CD14-positive monocyte (primary cell): ENCODE data around the gene KPNA3. TPM values are rescaled to one million over a fixed set of nuclear protein-coding genes. Genes with fewer than 3 reads are reported as not detected.

Source experiments
- DNase-seq, 3 donors: peaks; one replicate each; pipeline ENCODE4 v3.0.0-alpha.2; 2011 to 2022
- H2AFZ ChIP-seq: 2 replicates; pipeline ENCODE4 v1.6.0; 2012; ENCODE audit warnings: mild to moderate bottlenecking, low read depth, low read length, inconsistent platforms; ENCODE audit not compliant: insufficient read depth, poor library complexity, severe bottlenecking
- H3K27ac ChIP-seq, 2 donors: 1 replicate in 1 of 2; 2 replicates in 1 of 2; pipeline ENCODE4 v1.5.1; 2012 to 2013; ENCODE audit warnings: low read length in 2 of 2, control low read depth in 1 of 2, inconsistent platforms in 1 of 2, low read depth in 1 of 2, mild to moderate bottlenecking in 1 of 2
- H3K27me3 ChIP-seq, 2 donors: one replicate each; pipeline versions ENCODE4 v1.6.0 to v1.6.1; 2011 to 2013; ENCODE audit warnings: low read length in 2 of 2; ENCODE audit not compliant: control insufficient read depth in 2 of 2, insufficient read depth in 2 of 2
- H3K36me3 ChIP-seq, 2 donors: replicated peaks in 1 of 2; 1 replicate in 1 of 2; 2 replicates in 1 of 2; pipeline versions ENCODE4 v1.5.1 to v1.6.1; 2012 to 2013; ENCODE audit warnings: low read length in 2 of 2, control low read depth in 1 of 2, inconsistent platforms in 1 of 2, mild to moderate bottlenecking in 1 of 2; ENCODE audit not compliant: insufficient read depth in 2 of 2, control insufficient read depth in 1 of 2
- H3K4me1 ChIP-seq, 2 donors: 1 replicate in 1 of 2; 2 replicates in 1 of 2; pipeline versions ENCODE4 v1.5.1 to v1.6.1; 2012 to 2013; ENCODE audit warnings: low read length in 2 of 2, control low read depth in 1 of 2, inconsistent platforms in 1 of 2, mild to moderate bottlenecking in 1 of 2, moderate library complexity in 1 of 2; ENCODE audit not compliant: insufficient read depth in 2 of 2, control insufficient read depth in 1 of 2
- H3K4me2 ChIP-seq: replicated peaks from 2 replicates; pipeline ENCODE3; 2012; ENCODE audit warnings: low read length, moderate library complexity, mild to moderate bottlenecking; ENCODE audit not compliant: poor library complexity, severe bottlenecking; ENCODE audit errors: extremely low read depth
- H3K4me3 ChIP-seq, 3 experiments: fragments of 200-600 bp in 1 of 3; sonication (generic) in 1 of 3; replicated peaks in 1 of 3; 1 replicate in 2 of 3; 2 replicates in 1 of 3; pipeline ENCODE4 v1.5.1; 2011 to 2013; ENCODE audit warnings: low read length in 3 of 3, mild to moderate bottlenecking in 3 of 3, control low read depth in 2 of 3, low read depth in 2 of 3, inconsistent platforms in 1 of 3, moderate library complexity in 1 of 3
- H3K79me2 ChIP-seq: 2 replicates; pipeline ENCODE4 v1.6.0; 2012; ENCODE audit warnings: mild to moderate bottlenecking, control low read depth, inconsistent platforms, low read length, moderate library complexity; ENCODE audit not compliant: insufficient read depth
- H3K9ac ChIP-seq: 2 replicates; pipeline ENCODE4 v1.6.0; 2017; ENCODE audit warnings: low read length, mild to moderate bottlenecking; ENCODE audit not compliant: insufficient read depth, poor library complexity, severe bottlenecking
- H3K9me3 ChIP-seq, 2 donors: replicated peaks in 1 of 2; 1 replicate in 1 of 2; 2 replicates in 1 of 2; pipeline versions ENCODE4 v1.5.1 to v1.6.1; 2012 to 2013; ENCODE audit warnings: low read length in 2 of 2, control low read depth in 1 of 2; ENCODE audit not compliant: control insufficient read depth in 1 of 2, insufficient read depth in 1 of 2
- H4K20me1 ChIP-seq: 2 replicates; pipeline ENCODE4 v1.6.0; 2012; ENCODE audit warnings: mild to moderate bottlenecking, low read length, control low read depth, moderate library complexity; ENCODE audit not compliant: insufficient read depth
- H3K27ac Mint-ChIP-seq, 7 donors: one replicate each; pipeline ENCODE4 v1.8.0; 2020; ENCODE audit warnings: mild to moderate bottlenecking in 7 of 7, mixed read lengths in 7 of 7, moderate library complexity in 6 of 7, inconsistent platforms in 2 of 7
- H3K27me3 Mint-ChIP-seq, 3 donors: one replicate each; pipeline ENCODE4 v1.8.0; 2021 to 2022; ENCODE audit warnings: low read depth in 3 of 3, mild to moderate bottlenecking in 3 of 3, mixed read lengths in 3 of 3, moderate library complexity in 3 of 3, inconsistent platforms in 1 of 3
- H3K36me3 Mint-ChIP-seq, 2 donors: one replicate each; pipeline ENCODE4 v1.8.0; 2020; ENCODE audit warnings: mixed read lengths in 2 of 2, inconsistent platforms in 1 of 2, mild to moderate bottlenecking in 1 of 2
- H3K4me1 Mint-ChIP-seq: one replicate; pipeline ENCODE4 v1.8.0; 2020; ENCODE audit warnings: mild to moderate bottlenecking, mixed read lengths
- H3K4me3 Mint-ChIP-seq, 2 donors: one replicate each; pipeline ENCODE4 v1.8.0; 2020; ENCODE audit warnings: mild to moderate bottlenecking in 2 of 2, mixed read lengths in 2 of 2, moderate library complexity in 1 of 2
- H3K9me3 Mint-ChIP-seq, 7 donors: one replicate each; pipeline ENCODE4 v1.8.0; 2020 to 2022; ENCODE audit warnings: mixed read lengths in 7 of 7, mild to moderate bottlenecking in 6 of 7, moderate library complexity in 6 of 7, inconsistent platforms in 2 of 7
- WGBS: methylation state at CpG from one replicate; pipeline ENCODE4 v1.1.5; 2013; ENCODE audit warnings: missing lambda C conversion rate; ENCODE audit not compliant: insufficient coverage; 5-methylcytosine and 5-hydroxymethylcytosine counted together
- intact Hi-C, 2 donors: fragments of 100-400 bp; cut with micrococcal nuclease; formaldehyde crosslinking; loops; one replicate each; pipeline versions ENCODE4 v1.15.0 to v1.15.1; 2023
- polyA plus RNA-seq, 3 donors: library from polyadenylated mRNA; depleted of rRNA in 1 of 3; unstranded in 2 of 3; stranded (reverse) in 1 of 3; fragments of 300-500 nt in 2 of 3; fragments of >200 nt in 1 of 3; fragmentation: Illumina TruSeq in 2 of 3; gene quantifications; 1 replicate in 2 of 3; 2 replicates in 1 of 3; pipeline ENCODE4 v1.2.3, GENCODE V29; 2012 to 2021
- TF ChIP-seq, protein P1 (sequence below): fragments of 200-600 bp; IDR thresholded peaks from one replicate; pipeline ENCODE4 v1.8.0; 2022; ENCODE audit warnings: antibody characterized with exemption, mild to moderate bottlenecking

KPNA3 gene
- polyA plus RNA-seq, 3 donors = 11.5 to 15.3 (median 12.8) TPM

DNA sequence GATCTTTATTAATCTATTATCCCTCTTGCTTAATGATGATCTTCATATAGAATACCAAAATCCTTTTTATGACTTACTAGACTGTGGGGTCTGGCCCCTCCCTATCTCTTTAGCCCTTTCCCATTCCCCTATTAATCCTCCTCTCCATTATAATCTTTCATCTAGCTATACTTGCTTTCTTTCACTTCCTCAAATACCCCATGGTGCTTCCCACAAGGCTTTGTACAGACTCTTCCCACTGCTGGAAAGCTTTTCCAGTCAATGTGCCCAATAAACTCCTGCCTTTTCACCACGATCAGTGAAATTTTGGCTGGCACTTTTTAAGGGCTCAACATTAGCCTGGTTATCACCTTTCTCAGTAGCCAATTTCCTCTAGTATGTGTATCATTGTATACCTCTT is 98.0 kb downstream of the KPNA3 start:
- Histone ChIP-seq H3K36me3 (peaks cover 0 to 14% of the 10 kb centered on the region in 2 donors), H3K9me3 (no peaks in the 10 kb centered on the region), H3K4me1 (peaks cover 30 to 37% of the 10 kb centered on the region in 2 donors), H4K20me1 (no peaks in the 10 kb centered on the region), H2AFZ (no peak overlapping the region), H3K4me3 (no peak overlapping the region), H3K27ac (no peak overlapping the region), H3K79me2 (peaks cover 14% of the 10 kb centered on the region), H3K9ac (no peak overlapping the region), H3K4me2 (no peak overlapping the region), H3K27me3 (no peaks in the 10 kb centered on the region)
- no CpG with 5 or more reads among the region's 1 CpG for WGBS
- Mint-ChIP-seq H3K27me3 (peaks cover 0 to 5% (median 2%) of the 10 kb centered on the region in 3 donors), H3K9me3 (no peaks in the 10 kb centered on the region), H3K36me3 (peaks cover 13 to 14% of the 10 kb centered on the region in 2 donors), H3K4me1 (peaks cover 36% of the 10 kb centered on the region), H3K27ac (peak overlapping the region in 1 of 7 donors; percentile 1), H3K4me3 (peak overlapping the region in 1 of 2 donors; percentile 16)
- peak in 2 of 3 donors; percentile 5 to 22 for DNase-seq
- intact Hi-C loops = loop anchor here in 1 of 2 donors (5.0 kb wide), 1 partner anchor 98 kb away; the partner anchor contains the start of gene KPNA3
- TF ChIP-seq, protein P1, sequence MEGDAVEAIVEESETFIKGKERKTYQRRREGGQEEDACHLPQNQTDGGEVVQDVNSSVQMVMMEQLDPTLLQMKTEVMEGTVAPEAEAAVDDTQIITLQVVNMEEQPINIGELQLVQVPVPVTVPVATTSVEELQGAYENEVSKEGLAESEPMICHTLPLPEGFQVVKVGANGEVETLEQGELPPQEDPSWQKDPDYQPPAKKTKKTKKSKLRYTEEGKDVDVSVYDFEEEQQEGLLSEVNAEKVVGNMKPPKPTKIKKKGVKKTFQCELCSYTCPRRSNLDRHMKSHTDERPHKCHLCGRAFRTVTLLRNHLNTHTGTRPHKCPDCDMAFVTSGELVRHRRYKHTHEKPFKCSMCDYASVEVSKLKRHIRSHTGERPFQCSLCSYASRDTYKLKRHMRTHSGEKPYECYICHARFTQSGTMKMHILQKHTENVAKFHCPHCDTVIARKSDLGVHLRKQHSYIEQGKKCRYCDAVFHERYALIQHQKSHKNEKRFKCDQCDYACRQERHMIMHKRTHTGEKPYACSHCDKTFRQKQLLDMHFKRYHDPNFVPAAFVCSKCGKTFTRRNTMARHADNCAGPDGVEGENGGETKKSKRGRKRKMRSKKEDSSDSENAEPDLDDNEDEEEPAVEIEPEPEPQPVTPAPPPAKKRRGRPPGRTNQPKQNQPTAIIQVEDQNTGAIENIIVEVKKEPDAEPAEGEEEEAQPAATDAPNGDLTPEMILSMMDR = no peak

DNA sequence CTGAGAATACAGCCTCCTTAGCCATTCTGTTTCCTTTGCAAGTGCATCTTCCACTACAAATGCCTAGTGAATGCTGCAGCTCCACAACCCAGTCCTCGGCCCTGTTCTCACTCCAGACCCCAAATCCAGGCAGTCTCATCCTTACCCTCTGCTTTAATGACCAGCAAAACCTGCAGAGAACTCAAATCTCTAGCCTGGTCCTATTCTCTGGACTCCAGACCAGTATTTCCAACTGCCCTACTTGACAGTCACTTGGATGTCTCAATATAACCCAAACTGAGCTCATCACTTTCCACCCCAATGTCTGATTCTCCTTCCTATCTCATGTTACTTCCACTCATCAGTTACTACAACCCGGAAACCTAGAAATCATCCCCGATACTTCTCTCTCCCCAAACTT is 98.6 kb downstream of the KPNA3 start:
- no peak for DNase-seq
- Histone ChIP-seq H3K36me3 (peaks cover 0 to 11% of the 10 kb centered on the region in 2 donors), H3K9ac (no peak overlapping the region), H3K79me2 (peaks cover 19% of the 10 kb centered on the region), H3K9me3 (no peaks in the 10 kb centered on the region), H3K4me2 (no peak overlapping the region), H3K4me1 (peaks cover 30 to 37% of the 10 kb centered on the region in 2 donors), H4K20me1 (no peaks in the 10 kb centered on the region), H3K27me3 (no peaks in the 10 kb centered on the region), H2AFZ (no peak overlapping the region), H3K4me3 (no peak overlapping the region), H3K27ac (no peak overlapping the region)
- Mint-ChIP-seq H3K27ac (no peak overlapping the region), H3K4me1 (peaks cover 36% of the 10 kb centered on the region), H3K27me3 (peaks cover 0 to 5% (median 2%) of the 10 kb centered on the region in 3 donors), H3K4me3 (no peak overlapping the region), H3K9me3 (no peaks in the 10 kb centered on the region), H3K36me3 (peaks cover 11 to 12% of the 10 kb centered on the region in 2 donors)
- TF ChIP-seq, protein P1 = no peak
- intact Hi-C loops = loop anchor here in 1 of 2 donors (5.0 kb wide), 1 partner anchor 98 kb away; the partner anchor contains the start of gene KPNA3
- 79% methylated on average over 3 of the region's 3 CpGs for WGBS
